ENCODE results near the gene PPP1R12A.
"Not testable (repeated sequence)": the region's sequence is repeated elsewhere in the genome, so short reads cannot be mapped to it uniquely, and the experiment has no call there.

The PPP1R12A gene

DNA sequence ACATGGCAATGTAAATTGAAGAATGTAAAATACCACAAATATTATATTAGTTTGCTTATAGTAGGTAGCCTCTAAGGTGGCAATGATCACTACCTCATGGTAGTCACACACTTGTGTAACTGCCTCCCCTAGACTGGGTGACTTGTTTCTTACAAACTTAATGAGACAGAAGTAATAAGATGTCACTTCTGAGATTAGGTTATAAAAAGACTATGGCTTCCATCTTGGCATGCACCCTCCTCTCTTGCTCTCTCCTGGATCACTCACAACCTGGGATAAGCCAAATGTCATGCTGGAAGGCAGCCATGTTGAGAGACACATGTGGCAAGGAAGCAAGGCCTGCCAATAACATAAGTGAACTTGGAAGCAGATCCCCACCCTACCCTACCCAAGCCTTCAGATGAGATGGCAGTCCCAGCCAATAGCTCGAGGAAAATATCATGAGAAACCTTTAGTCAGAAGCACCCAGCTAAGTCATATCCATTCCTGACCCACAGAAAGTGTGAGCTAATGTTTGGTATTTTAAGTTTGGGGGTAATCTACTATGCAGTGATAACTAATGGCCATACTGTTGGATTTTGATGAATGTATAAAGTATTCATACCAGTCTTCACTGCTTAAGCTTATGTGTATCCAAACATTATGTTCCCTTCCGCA lies 43.3 kb downstream of the PPP1R12A start:
- no peak for DNase-seq

DNA sequence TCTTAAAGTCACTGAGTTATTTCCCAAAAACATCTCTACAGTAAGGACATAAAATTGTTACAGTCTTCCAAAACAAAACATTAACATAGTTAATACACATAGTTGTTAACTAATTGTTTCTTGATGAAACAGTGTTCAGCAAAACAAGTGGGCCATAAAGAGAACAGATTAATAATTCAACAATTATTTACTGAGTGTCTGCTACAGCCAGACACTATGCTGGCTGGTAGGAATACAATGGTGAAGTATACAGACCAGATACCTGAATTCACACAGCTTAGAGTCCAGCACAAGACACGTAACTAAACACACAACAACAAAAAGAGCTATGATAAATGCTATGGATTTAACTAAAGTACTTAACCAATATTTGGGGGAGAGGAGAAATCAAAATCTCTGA lies 47.0 kb downstream of the PPP1R12A start:
- no peak for DNase-seq

DNA sequence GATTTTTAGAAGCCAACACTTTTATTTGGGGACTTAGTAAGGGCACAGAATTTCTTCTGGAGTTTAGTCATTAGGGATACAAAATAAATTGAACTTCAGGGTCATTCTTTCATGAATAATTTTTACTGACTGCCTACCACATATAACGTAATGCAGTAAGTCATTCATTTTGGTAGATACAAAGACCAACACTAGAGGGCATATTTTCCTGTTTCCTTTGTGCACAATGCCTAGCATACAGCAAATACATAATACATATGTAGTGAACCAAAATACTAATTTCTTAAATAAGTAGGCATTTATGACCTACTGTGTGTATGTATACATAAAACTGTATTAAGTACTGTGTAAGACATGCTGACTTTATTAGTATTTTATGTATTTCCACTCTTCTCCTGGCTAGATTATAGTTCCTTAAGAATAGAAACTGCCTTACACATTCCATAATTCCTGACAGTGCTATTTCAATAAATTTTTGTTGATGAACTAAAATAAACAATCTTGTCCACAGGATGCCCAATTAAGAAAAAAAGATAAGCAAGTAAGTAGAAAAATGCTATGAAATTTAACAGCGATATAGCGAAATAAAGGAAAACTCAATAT lies 47.9 kb downstream of the PPP1R12A start:
- peak; percentile 60 for DNase-seq

DNA sequence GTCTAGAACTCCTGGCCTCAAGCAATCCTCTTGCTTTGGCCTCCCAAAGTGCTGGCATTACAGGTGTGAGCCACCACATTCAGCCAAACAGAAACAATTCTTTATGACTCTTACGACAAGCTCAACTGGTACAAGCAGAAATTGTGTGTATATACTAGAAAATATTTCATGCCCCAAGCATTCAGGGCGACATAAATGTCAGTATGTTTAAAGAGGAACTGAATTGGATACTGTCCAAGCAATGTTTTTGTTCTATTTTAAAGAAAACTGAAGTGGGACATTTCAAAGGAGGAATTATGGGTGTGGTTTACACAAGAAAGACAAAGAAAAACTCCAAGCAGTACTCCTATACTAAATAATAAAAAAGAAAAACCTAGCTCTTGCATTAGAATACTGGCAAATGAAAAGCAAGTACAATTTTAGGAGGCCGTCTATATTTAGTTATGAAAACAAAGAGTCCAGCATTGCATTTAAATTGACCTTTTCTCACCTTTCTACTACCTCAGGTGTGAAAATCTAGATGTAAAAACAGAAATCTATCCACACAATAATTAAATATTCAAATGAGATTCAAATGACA lies 48.9 kb downstream of the PPP1R12A start:
- no peak for DNase-seq

DNA sequence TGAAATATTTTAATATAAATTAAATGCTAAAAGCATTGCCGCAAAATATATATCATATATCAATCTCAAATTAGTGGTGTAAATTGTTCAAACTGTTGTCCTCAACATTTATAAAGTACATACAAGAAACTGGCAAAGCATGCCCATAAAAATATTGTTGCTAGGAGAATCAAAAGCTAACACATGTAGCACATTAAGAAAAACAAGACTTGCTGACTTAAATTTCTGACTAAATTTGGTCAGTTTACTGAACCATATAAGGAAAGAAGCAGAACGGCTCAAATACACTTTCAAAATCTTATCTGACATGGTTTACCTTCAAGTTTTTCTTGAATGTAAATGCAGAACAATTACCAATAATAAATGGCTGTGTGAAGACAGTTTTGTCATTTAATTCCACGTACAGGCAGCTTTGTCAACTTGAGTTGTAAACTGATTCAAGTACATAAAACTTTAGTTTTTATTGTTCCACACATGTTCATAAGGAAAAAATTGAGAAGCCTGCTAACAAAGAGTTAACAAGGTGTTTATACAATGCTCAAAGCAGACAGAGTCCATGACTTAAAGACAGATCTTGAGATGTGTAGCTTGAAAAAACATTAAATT lies 50.4 kb downstream of the PPP1R12A start:
- no peak for DNase-seq

DNA sequence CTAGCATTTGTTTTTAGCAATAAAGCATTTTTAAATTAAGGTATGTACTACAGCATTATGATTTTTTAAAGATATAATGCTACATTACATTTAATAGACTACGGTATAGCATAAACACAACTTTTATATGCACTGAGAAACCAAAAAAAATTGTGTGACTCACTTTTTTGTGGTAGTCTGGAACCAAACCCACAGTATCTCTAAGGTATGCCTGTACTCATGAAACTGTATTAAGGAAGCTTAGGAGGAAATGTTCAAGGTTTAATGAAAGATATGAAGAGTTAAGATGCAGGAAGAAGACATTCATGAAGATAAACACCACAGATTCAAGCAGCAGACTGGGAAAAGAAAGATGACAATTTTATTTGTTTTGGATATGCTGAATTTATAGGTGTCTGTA lies 51.7 kb downstream of the PPP1R12A start:
- peak; percentile 48 for DNase-seq

DNA sequence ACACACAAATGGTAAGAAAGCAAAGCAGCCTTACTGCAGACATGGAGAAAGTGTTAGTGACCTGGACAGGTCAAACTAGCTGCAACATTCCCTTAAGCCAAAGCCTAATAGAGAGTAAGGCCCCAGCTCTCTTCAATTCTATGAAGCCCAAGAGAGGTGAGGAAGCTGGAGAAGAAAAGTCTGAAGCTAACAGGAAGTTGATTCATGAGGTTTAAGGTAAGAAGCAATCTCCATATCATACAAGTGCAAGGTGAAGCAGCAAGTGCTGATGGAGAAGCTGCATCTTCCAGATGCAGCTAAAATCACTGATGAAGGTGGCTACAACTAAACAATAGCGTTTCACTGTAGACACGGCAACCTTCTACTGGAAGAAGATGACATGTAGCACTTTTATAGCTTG lies 53.5 kb downstream of the PPP1R12A start:
- no peak for DNase-seq

DNA sequence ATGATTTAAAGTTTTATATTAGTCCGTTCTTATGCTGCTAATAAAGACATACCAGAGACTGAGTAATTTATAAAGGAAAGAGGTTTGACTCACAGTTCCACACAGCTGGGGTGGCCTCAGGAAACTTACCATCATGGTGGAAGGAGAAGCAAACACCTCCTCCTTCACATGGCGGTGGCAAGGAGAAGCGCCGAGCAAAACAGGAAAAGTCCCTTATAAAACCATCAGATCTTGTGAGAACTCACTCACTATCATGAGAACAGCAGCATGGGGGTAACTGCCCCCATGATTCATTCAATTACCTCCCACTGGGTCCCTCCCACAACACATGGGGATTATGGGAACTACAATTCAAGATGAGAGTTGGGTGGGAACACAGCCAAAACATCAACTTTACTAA lies 56.4 kb downstream of the PPP1R12A start:
- DNase-seq = not testable (repeated sequence)

DNA sequence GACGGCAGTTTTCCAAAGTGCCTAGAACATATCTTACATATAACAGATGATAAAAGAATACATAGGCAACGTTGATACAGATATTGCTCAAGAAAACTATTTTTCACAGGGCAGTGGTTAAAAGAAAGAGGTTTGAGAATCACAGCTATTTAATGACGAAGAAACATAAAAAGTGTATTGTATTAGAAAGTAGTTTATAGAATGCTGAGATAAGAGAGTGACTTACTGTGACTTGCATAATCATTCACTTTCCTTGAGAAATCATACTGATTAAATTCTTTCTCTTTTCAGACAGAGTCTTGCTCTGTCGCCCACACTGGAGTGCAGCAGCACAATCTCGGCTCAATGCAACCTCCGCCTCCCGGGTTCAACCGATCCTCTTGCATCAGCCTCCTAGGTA lies 57.7 kb downstream of the PPP1R12A start:
- DNase-seq = no peak

DNA sequence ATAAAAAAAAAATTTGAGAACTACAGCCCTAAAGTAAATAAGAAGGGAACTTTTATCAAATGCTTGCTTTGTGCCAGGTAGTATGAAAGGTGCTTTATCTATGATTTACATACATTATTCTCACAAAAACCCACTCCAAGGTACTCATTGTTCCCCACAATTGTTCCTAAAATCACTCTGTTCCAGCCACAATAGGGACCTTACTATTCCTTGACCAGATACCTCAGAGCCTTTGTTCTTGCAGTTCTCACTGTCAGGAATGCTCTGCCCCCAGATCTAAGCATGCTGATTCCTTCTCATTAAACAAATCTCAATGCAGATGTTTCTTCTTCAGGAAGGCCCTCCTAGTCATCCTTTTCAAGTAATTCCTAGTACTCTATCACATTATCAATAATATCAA lies 60.2 kb downstream of the PPP1R12A start:
- DNase-seq = no peak

DNA sequence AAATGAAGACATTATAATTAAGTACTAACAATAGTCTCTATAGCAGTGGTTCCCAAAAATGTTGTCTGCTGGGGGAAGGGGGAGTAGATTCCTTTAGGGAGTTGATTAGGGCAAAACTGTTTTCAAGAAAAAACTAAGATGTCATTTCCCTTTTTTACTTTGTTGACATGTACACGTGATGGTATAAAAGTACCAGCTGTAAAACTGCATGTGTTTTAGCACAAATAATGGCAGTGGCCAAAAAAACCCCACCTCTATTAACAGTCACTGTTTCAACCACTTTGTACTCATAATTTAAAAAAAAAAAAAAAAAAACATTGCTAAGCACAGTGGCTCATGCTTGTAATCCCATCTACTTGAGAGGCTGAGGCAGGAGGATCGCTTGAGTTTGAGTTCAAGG lies 61.7 kb downstream of the PPP1R12A start:
- DNase-seq = no peak

DNA sequence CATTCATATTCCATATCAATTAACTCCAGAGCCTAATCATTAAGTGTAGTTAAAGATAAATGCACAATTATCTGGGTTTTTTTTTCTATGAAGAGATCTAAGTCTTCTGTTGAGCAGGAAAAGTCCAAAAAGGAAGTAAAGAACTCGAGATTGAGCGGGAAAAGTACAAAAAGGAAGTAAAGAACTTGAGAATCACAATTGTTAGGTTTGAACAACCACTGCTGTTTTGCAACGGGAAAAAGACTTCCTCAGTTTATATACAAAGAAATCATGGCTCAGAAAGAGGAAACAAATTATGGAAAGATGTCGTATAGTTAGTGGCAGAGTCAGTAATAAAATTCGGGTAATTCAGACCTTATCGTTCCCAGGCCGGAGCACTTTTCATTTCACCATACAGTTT lies 63.3 kb downstream of the PPP1R12A start:
- no peak for DNase-seq

DNA sequence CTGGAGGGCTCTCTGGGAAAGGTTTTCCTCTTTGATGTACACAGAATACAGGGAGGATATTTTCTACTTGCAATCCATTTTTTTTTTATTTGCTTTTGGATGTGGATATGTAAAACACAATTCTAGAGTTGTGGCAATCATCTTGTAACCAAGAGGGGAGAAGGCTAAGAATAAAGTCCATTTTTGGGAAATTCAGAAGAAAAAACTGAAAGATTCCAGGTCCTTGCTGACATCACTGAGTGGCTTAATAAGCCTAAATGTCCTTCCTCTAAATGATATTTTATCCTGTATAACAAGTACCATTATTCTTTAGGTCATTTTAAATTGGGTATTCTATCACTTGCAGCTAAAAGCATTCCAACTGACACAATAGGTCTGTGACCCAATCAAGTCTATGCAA lies 64.0 kb downstream of the PPP1R12A start:
- no peak for DNase-seq

DNA sequence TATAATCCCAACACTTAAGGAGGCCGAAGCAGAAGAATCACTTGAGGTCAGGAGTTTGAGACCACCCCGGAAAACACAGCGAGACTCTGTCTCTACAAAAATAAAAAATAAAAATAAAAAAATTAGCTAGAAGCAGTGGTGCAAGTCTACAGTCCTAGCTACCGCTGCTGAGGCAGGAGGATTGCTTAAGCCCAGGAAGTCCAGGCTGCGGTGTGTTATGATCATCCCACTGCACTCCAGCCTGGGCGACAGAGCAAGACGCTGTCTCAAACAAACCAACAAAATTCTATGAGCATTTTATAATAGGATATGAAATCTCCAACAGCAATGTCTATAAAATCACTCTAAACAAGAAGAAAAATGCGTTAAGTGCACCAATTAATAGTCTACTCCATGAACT lies 75.3 kb downstream of the PPP1R12A start:
- DNase-seq = no peak

DNA sequence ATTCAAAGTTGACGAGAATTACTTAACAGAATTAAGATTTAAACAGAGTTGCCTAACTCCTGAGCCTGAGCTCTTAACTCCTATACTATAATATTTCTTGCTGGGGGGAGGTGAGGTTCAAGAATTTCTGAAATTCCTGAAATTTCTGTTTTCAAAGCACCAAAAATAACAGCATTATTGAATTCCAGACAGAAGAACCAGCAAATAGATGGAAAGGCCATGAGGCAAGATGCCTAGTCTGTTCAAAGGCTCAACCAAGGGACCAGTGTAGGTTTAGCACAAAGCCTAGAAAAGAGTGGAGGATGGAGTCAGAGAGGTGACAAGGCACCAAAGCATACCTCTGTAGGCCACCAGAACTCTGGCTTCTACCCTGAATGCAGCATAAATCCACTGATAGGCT lies 76.4 kb downstream of the PPP1R12A start:
- DNase-seq = peak; percentile 13

DNA sequence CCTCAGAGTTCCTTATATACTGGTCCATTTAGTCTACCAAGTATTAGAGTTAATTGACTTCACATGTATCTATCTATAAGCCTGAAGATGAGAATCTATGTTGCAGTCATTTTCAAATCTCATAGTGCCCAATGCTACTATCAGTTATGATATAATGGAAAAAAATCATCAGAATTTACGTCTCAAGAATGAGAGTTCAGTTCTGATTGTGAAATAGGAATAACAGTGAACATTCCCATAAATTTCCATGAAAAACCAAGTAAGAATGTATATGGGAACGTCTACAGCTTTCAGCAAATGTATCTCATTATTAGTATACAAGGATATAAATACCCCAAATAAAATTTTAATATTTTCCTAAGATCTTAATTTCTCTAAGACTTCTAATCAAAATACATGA lies 77.2 kb downstream of the PPP1R12A start:
- DNase-seq = no peak

DNA sequence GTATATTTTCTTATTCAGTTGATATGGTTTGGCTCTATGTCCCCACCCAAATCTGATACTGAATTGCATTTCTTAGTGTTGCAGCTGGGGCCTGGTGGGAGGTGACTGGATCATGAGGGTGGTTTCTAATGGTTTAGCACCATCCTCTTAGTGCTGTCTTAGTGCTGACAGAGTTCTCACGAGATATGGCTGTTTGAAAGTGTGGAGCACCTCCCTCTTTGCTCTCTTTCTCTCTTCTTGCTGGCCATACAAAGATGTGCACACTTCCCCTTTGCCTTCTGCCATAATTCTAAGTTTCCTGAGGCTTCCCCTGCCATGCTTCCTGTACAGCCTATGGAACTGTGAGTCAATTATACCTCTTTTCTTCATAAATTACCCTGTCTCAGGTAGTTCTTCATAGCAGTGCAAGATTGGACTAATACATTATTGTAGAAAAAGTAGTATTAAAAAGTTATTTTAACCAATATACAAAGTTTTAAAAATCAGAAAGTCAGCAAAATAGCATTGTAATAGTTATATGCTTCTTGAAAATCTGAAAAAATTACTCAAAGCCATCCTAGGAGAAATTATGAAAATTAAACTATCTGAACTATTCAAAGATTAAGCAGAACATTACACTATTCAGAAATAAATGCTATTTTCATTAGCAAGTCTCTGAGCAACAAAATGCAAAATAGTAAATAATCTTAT lies 84.1 kb downstream of the PPP1R12A start:
- no peak for DNase-seq

DNA sequence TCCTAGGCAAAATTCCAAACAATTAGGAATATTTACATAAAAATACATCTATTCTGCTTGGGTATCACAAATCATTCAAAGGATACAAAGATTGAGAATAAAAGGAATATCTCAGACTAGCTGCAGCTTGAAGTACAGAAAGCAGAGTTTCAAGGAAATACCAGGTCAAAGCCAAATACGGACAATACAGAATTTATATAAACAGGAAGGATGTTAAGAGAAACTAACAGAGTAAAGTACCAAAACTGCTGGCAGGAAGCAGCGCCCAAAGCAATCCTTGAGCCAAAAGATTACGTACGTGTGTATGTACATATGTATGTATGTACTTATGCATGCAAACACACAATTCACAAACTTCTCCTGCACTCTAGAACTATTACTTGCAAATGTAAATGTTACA lies 86.6 kb downstream of the PPP1R12A start:
- peak; percentile 72 for DNase-seq

DNA sequence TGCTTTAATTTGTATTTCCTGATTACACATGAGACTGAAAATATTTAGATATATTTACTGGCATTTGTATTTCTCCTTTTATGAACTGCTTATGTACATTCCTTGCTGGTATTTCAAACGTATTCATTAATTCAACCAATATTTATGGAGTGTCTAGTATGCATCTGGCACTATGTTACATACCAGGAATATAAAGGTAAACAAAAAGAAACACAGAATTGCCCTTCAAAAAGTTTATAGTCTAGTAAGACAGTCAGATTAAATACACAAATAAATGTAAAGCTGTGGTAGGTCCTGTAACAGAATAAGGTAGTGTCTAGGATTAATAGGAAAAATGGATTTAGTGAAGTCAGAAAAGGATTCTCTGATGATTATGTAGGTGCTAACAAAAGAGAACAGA lies 87.5 kb downstream of the PPP1R12A start:
- DNase-seq = no peak

DNA sequence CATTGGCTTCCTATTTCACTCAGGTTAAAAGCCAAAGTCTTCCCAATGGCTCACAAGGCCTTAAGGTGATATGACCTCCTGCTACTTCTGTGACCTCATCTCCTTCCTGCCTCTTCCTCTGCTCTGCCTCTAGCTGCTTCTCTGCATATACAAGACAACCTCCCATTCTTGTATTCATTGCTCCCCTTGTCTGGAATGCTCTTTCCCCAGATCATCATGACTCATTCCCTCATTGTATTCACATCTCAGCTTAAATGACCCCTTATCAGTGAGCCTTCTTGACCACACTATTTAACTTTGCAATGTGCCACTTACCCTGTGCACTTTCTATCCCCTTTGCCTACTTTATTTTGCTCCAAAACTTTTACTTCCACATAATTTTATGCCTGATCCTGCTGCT lies 90.2 kb downstream of the PPP1R12A start:
- peak; percentile 78 for DNase-seq

DNA sequence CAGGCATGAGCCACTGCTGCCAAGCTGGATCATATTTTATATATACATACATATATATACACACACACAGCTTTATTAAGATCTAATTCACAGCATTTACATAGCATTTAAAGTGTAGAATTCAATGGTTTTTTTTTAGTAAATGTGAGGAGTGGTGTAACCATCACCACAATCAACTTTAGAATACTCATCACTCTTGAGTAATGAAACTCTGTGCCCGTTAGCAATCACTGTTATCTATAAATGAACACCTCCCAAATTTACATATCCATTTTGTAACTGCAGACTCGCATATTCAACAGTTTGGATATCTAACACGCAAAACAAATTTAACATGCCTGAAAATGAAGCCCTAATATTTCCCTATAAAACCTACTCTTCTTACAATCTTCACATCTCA lies 90.9 kb downstream of the PPP1R12A start:
- DNase-seq = no peak

DNA sequence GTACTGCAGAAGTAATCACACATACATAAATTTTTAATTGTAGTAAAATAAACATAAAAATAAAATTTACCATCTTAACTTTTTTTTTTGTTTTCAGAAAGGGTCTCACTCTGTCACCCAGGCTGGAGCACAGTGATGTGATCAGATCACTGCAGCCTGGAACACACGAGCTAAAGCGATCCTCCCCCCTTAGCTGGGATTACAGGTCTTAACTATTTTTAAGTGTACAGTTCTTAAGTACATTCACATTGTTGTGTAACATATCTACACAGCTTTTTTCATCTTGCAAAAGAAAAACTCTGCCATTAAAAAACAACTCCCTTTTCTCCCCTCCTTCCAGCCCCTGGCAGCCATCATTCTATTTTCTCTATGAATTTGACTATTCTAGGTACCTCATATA lies 92.3 kb downstream of the PPP1R12A start:
- no peak for DNase-seq

DNA sequence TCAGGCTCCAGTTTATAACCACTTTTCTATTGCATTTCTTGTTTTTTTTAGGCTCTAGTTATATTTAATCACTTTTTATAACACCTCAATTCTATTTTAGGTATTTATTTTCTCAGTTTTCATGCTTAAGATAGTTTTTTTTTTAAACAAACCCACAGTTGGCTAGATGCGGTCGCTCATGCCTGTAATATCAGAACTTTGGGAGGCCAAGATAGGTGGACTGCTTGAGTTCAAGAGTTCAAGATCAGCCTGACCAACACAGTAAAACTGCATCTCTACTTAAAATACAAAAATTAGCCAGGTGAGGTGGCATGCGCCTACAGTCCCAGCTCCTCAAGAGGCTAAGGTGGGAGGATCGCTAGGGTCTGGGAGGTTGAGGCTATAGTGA lies 93.0 kb downstream of the PPP1R12A start:
- no peak for DNase-seq

Measured in HCEC 1CT (cell line).